B cell (primary cell): ENCODE results near the gene POU2AF1. TPM values are rescaled to one million over a fixed set of nuclear protein-coding genes. Genes with fewer than 3 reads are reported as not detected.

Experiments
- ATAC-seq: fragments of 200-7000 bp; cut with Tn5 transposase; one replicate; pipeline ENCODE4 v1.10.0; 2021; ENCODE audit warnings: low read depth, mild to moderate bottlenecking, moderate number of reproducible peaks, moderate library complexity
- CTCF ChIA-PET: fragments of 350-600 bp; sonication (Branson Sonifier 250); formaldehyde crosslinking; loops from one replicate; lab custom pipeline; 2021; ENCODE audit warnings: antibody characterized with exemption, inconsistent platforms; lab: Charles Lee
- POLR2A ChIA-PET: fragments of 350-600 bp; sonication (Branson Sonifier 250); formaldehyde crosslinking; loops from one replicate; lab custom pipeline; 2021; ENCODE audit warnings: antibody characterized with exemption; lab: Charles Lee
- DNase-seq: peaks from one replicate; pipeline ENCODE4 v3.0.0; 2013
- H2AFZ ChIP-seq: 2 replicates; pipeline ENCODE4 v1.6.1; 2012; ENCODE audit warnings: mild to moderate bottlenecking, low read depth, low read length; ENCODE audit not compliant: insufficient read depth, poor library complexity, severe bottlenecking
- H3K27ac ChIP-seq, 2 donors: 1 replicate in 1 of 2; 2 replicates in 1 of 2; pipeline ENCODE4 v1.5.1; 2012 to 2013; ENCODE audit warnings: low read length in 2 of 2, mild to moderate bottlenecking in 2 of 2, moderate library complexity in 1 of 2
- H3K27me3 ChIP-seq, 4 experiments: fragments of 200-600 bp in 1 of 4; sonication (generic) in 1 of 4; replicated peaks in 1 of 4; 1 replicate in 2 of 4; 2 replicates in 2 of 4; pipeline versions ENCODE4 v1.6.1 to v1.7.0; 2013 to 2016; ENCODE audit warnings: low read length in 3 of 4, mild to moderate bottlenecking in 2 of 4, mixed read lengths in 1 of 4, moderate library complexity in 1 of 4; ENCODE audit not compliant: insufficient read depth in 4 of 4, control insufficient read depth in 3 of 4; ENCODE audit errors: control extremely low read depth in 1 of 4
- H3K36me3 ChIP-seq, 2 experiments: replicated peaks in 1 of 2; 1 replicate in 1 of 2; 2 replicates in 1 of 2; pipeline versions ENCODE4 v1.6.1 to v1.7.1; 2013; ENCODE audit warnings: low read length in 1 of 2; ENCODE audit not compliant: insufficient read depth in 2 of 2, control insufficient read depth in 1 of 2; ENCODE audit errors: control extremely low read depth in 1 of 2, extremely low read depth in 1 of 2
- H3K4me1 ChIP-seq, 2 donors: fragments of 200-600 bp in 1 of 2; sonication (generic) in 1 of 2; 1 replicate in 1 of 2; 2 replicates in 1 of 2; pipeline versions ENCODE4 v1.5.1 to v1.6.1; 2013 to 2017; ENCODE audit warnings: low read length in 2 of 2; ENCODE audit not compliant: control insufficient read depth in 2 of 2, insufficient read depth in 2 of 2
- H3K4me2 ChIP-seq: replicated peaks from 2 replicates; pipeline ENCODE3; 2012; ENCODE audit warnings: mild to moderate bottlenecking, low read depth, low read length; ENCODE audit not compliant: poor library complexity, severe bottlenecking
- H3K4me3 ChIP-seq, 5 experiments: fragments of 200-600 bp in 1 of 5; sonication (generic) in 1 of 5; 1 replicate in 3 of 5; 2 replicates in 2 of 5; pipeline versions ENCODE4 v1.5.1 to v1.7.0; 2011 to 2016; ENCODE audit warnings: low read length in 4 of 5, mild to moderate bottlenecking in 4 of 5, low read depth in 2 of 5, control low read depth in 1 of 5, moderate library complexity in 1 of 5; ENCODE audit not compliant: insufficient read depth in 1 of 5; ENCODE audit errors: control extremely low read depth in 1 of 5, extremely low read depth in 1 of 5
- H3K79me2 ChIP-seq: fragments of 200-600 bp; sonication (generic); one replicate; pipeline ENCODE4 v1.6.0; 2016; ENCODE audit warnings: low read length; ENCODE audit not compliant: control insufficient read depth, insufficient read depth
- H3K9ac ChIP-seq: fragments of 200-600 bp; sonication (generic); 2 replicates; pipeline ENCODE4 v1.6.1; 2017; ENCODE audit warnings: mild to moderate bottlenecking, low read length, moderate library complexity
- H3K9me3 ChIP-seq, 3 donors: one replicate each; pipeline versions ENCODE4 v1.6.1 to v1.7.1; 2013; ENCODE audit warnings: low read length in 2 of 3; ENCODE audit not compliant: control insufficient read depth in 2 of 3, insufficient read depth in 1 of 3; ENCODE audit errors: control extremely low read depth in 1 of 3
- H4K20me1 ChIP-seq: 2 replicates; pipeline ENCODE4 v1.6.0; 2012; ENCODE audit warnings: mild to moderate bottlenecking, low read length; ENCODE audit not compliant: insufficient read depth, control insufficient read depth, poor library complexity, severe bottlenecking
- H3K27ac Mint-ChIP-seq: one replicate; pipeline ENCODE4 v1.8.0; 2021; ENCODE audit warnings: mixed read lengths
- H3K27me3 Mint-ChIP-seq: one replicate; pipeline ENCODE4 v1.8.0; 2021; ENCODE audit warnings: mixed read lengths
- H3K4me1 Mint-ChIP-seq: one replicate; pipeline ENCODE4 v1.8.0; 2021; ENCODE audit warnings: mixed read lengths
- H3K4me3 Mint-ChIP-seq: one replicate; pipeline ENCODE4 v1.8.0; 2021; ENCODE audit warnings: mixed read lengths
- H3K9me3 Mint-ChIP-seq: one replicate; pipeline ENCODE4 v1.8.0; 2022; ENCODE audit warnings: mixed read lengths; ENCODE audit not compliant: insufficient read depth
- EZH2 ChIP-seq: IDR thresholded peaks from 2 replicates; pipeline ENCODE4 v1.6.1; 2012; ENCODE audit warnings: borderline replicate concordance, low read depth, mild to moderate bottlenecking, moderate library complexity, low read length; ENCODE audit not compliant: insufficient read depth, poor library complexity, severe bottlenecking
- WGBS: methylation state at CpG from one replicate; pipeline ENCODE4 v1.1.5; 2013; ENCODE audit warnings: missing lambda C conversion rate; ENCODE audit not compliant: insufficient coverage; 5-methylcytosine and 5-hydroxymethylcytosine counted together
- intact Hi-C: fragments of 100-400 bp; cut with micrococcal nuclease; formaldehyde crosslinking; loops from one replicate; pipeline ENCODE4 v1.10.0; 2022
- polyA minus RNA-seq: library from RNA; depleted of rRNA, polyadenylated mRNA; stranded (reverse); fragments of >200 nt; gene quantifications from 2 replicates; pipeline ENCODE4 v1.2.3, GENCODE V29; 2012
- polyA plus RNA-seq: library from polyadenylated mRNA; depleted of rRNA; stranded (reverse); fragments of >200 nt; gene quantifications from 2 replicates; pipeline ENCODE4 v1.2.3, GENCODE V29; 2012
- total RNA-seq, 2 donors: library from RNA; stranded (reverse); fragments of 120-200 nt in 1 of 2; gene quantifications; 1 replicate in 1 of 2; 2 replicates in 1 of 2; pipeline versions ENCODE4 v1.2.3 to v1.2.4, GENCODE V29; 2013 to 2022
- TF ChIP-seq, protein P1 (sequence below): fragments of 200-600 bp; IDR thresholded peaks from one replicate; pipeline ENCODE4 v1.8.0; 2022; ENCODE audit warnings: antibody characterized with exemption, mild to moderate bottlenecking

Gene POU2AF1, protein sequence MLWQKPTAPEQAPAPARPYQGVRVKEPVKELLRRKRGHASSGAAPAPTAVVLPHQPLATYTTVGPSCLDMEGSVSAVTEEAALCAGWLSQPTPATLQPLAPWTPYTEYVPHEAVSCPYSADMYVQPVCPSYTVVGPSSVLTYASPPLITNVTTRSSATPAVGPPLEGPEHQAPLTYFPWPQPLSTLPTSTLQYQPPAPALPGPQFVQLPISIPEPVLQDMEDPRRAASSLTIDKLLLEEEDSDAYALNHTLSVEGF
- total RNA-seq (404 and 407 TPM in 2 replicates), polyA plus RNA-seq (186 and 308 TPM in 2 replicates), polyA minus RNA-seq (207 and 238 TPM in 2 replicates)
- 44.1 TPM for total RNA-seq (2013)

DNA sequence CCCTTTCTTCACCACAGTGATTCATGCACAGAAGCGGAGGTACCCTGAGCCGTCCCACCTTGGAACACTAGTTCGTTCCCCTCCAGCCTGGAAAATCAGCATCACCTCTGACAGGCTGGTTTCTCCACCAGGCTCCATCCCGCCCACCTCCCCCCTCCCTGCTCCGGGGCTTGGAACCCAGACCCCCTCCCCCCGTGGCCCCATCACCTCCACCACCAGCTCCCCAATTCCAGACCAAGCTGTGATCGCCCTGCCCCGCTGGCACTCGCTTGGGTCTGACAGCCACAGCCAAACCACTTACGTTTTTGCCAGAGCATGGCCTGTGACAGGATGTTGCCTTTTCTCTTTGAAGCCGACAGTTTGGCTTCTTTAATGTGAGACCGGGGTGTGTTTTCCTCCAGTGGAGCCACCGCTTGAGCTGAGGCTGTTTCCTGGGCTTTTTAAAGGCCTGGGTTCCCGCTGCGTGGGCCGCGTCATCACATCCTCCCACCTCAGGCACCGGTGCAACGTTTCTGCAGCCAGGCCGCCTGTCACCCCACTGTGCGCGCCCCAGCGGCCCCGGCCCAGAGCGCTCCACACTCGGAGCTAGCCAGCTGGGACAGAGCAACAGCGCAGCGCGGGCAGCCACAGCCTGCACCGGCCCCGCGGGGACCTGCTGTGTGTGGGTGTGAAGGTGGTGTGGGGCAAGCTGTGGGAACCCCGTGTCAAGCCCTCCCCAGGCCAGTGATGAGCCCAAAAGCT is at the start of gene POU2AF1:
Gene POU2AF1, minus strand, starts transcription at position 415 of the 741 bp plus-strand sequence. Its CDS starts 98 bp downstream, at position 317.
- no peaks in the 10 kb centered on the region for H3K9me3 Mint-ChIP-seq
- peak within 1 kb of the TSS; percentile 66 to 91 (median 89) for H3K4me3 ChIP-seq
- H3K36me3 ChIP-seq = peaks cover 3 to 12% of the 10 kb centered on the region in 2 experiments
- ATAC-seq (peak; percentile 73), DNase-seq (peak; percentile 93)
- peak within 1 kb of the TSS; percentile 100 for H3K4me3 Mint-ChIP-seq
- ChIA-PET CTCF (interaction anchor here (0.8 to 32.5 kb wide), 14 partner anchors 10 to 96 kb away, joined by 3 to 922 read pairs (median 7); no protein-coding TSS in a partner anchor), POLR2A (interaction anchor here (0.6 to 7.7 kb wide), 15 partner anchors 9 to 94 kb away, joined by 3 to 314 read pairs (median 8); no protein-coding TSS in a partner anchor)
- no peaks in the 10 kb centered on the region for H3K27me3 Mint-ChIP-seq
- WGBS = 3% methylated on average over 32 of the region's 33 CpGs
- H3K27ac ChIP-seq = peak within 1 kb of the TSS; percentile 96 to 97
- TF ChIP-seq, protein P1, sequence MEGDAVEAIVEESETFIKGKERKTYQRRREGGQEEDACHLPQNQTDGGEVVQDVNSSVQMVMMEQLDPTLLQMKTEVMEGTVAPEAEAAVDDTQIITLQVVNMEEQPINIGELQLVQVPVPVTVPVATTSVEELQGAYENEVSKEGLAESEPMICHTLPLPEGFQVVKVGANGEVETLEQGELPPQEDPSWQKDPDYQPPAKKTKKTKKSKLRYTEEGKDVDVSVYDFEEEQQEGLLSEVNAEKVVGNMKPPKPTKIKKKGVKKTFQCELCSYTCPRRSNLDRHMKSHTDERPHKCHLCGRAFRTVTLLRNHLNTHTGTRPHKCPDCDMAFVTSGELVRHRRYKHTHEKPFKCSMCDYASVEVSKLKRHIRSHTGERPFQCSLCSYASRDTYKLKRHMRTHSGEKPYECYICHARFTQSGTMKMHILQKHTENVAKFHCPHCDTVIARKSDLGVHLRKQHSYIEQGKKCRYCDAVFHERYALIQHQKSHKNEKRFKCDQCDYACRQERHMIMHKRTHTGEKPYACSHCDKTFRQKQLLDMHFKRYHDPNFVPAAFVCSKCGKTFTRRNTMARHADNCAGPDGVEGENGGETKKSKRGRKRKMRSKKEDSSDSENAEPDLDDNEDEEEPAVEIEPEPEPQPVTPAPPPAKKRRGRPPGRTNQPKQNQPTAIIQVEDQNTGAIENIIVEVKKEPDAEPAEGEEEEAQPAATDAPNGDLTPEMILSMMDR = no peak
- TF ChIP-seq EZH2 = no peak
- peaks cover 72% of the 10 kb centered on the region for H3K4me1 Mint-ChIP-seq
- peaks cover 0 to 4% (median 0%) of the 10 kb centered on the region in 3 donors for H3K9me3 ChIP-seq
- H3K27me3 ChIP-seq = no peaks in the 10 kb centered on the region
- H3K4me2 ChIP-seq = peak within 1 kb of the TSS; percentile 80
- H4K20me1 ChIP-seq = no peaks in the 10 kb centered on the region
- H3K4me1 ChIP-seq = peaks cover 71 to 72% of the 10 kb centered on the region in 2 donors
- H3K9ac ChIP-seq = peak within 1 kb of the TSS; percentile 94
- peak within 1 kb of the TSS; percentile 57 for H2AFZ ChIP-seq
- peak within 1 kb of the TSS; percentile 100 for H3K27ac Mint-ChIP-seq
- intact Hi-C loops = loop anchor here (1.0 to 10.0 kb wide), 11 partner anchors 11 to 950 kb away; partner anchors contain the start of genes ARHGAP20, FDX1, PPP2R1B and SIK2
- H3K79me2 ChIP-seq = peaks cover 53% of the 10 kb centered on the region
